K562 (cell line): ENCODE measurements around the gene BICDL1. TPM values are rescaled to one million over a fixed set of nuclear protein-coding genes. Genes with fewer than 3 reads are reported as not detected.
A peak's percentile ranks its signal among the peaks of the same experiment; 100 is the strongest.

Source experiments
- BACH1 ChIP-seq: fragments of 200-800 bp; sonication (Bioruptor generic); IDR thresholded peaks from 2 replicates; pipeline ENCODE4 v1.6.1; 2016; ENCODE audit warnings: missing genetic modification characterization, missing compliant biosample characterization
- BRCA1 ChIP-seq, 2 experiments: fragments of 450-650 bp in 1 of 2; sonication (generic) in 1 of 2; formaldehyde crosslinking in 1 of 2; IDR thresholded peaks; 2 replicates each; pipeline versions ENCODE4 v1.5.0 to v1.6.1; 2017 to 2020; ENCODE audit warnings: mild to moderate bottlenecking in 1 of 2, missing genetic modification reagents in 1 of 2
- CBX5 ChIP-seq: IDR thresholded peaks from 2 replicates; pipeline ENCODE4 v1.6.1; 2014; ENCODE audit warnings: low read depth, borderline replicate concordance
- E2F3 ChIP-seq: fragments of 250-450 bp; sonication (Bioruptor Pico); IDR thresholded peaks from 2 replicates; pipeline ENCODE4 v1.4.0; 2020; ENCODE audit warnings: mild to moderate bottlenecking
- FOXJ2 ChIP-seq: fragments of 200-800 bp; sonication (Bioruptor generic); IDR thresholded peaks from 2 replicates; pipeline ENCODE4 v1.6.1; 2016; ENCODE audit warnings: missing genetic modification characterization, missing compliant biosample characterization
- HNRNPK ChIP-seq: fragments of 200-400 bp; formaldehyde crosslinking; IDR thresholded peaks from one replicate; pipeline ENCODE4 v1.6.1; 2018; ENCODE audit warnings: mild to moderate bottlenecking, low read depth, low read length; ENCODE audit not compliant: poor library complexity, severe bottlenecking
- KAT7 ChIP-seq: sonication (generic); formaldehyde crosslinking; IDR thresholded peaks from 2 replicates; pipeline ENCODE4 v1.8.0; 2022; ENCODE audit warnings: missing genetic modification reagents, mild to moderate bottlenecking, borderline replicate concordance
- MAFF ChIP-seq: IDR thresholded peaks from 2 replicates; pipeline ENCODE4 v1.6.1; 2012; ENCODE audit warnings: low read length, improper control_type of control experiment
- MCM7 ChIP-seq, 2 experiments: fragments of 450-650 bp; IDR thresholded peaks; 2 replicates each; pipeline ENCODE4 v1.6.1; 2016 to 2018
- MTA2 ChIP-seq: fragments of 450-650 bp; IDR thresholded peaks from 2 replicates; pipeline ENCODE4 v1.6.1; 2016; ENCODE audit warnings: low read depth
- NCOR1 ChIP-seq: fragments of 450-650 bp; IDR thresholded peaks from 2 replicates; pipeline ENCODE4 v1.6.1; 2016; ENCODE audit warnings: mild to moderate bottlenecking, moderate library complexity
- NUFIP1 ChIP-seq: fragments of 450-650 bp; IDR thresholded peaks from 2 replicates; pipeline ENCODE4 v1.6.1; 2018; ENCODE audit not compliant: partially characterized antibody
- PTRF ChIP-seq: fragments of 450-650 bp; IDR thresholded peaks from 2 replicates; pipeline ENCODE4 v1.6.1; 2016; ENCODE audit warnings: mild to moderate bottlenecking, missing genetic modification characterization, missing compliant biosample characterization
- ZBTB1 ChIP-seq: sonication (generic); formaldehyde crosslinking; IDR thresholded peaks from 2 replicates; pipeline ENCODE4 v1.8.1; 2023; ENCODE audit warnings: missing genetic modification reagents, low read depth, mild to moderate bottlenecking, borderline replicate concordance
- ZC3H8 ChIP-seq: fragments of 450-650 bp; IDR thresholded peaks from 2 replicates; pipeline ENCODE4 v1.6.1; 2017
- ZNF140 ChIP-seq: fragments of 250-450 bp; sonication (Bioruptor Pico); IDR thresholded peaks from 2 replicates; pipeline ENCODE4 v1.8.0; 2021; ENCODE audit warnings: moderate library complexity, mild to moderate bottlenecking, inconsistent platforms
- ZNF24 ChIP-seq: fragments of 450-650 bp; IDR thresholded peaks from 2 replicates; pipeline ENCODE4 v1.6.1; 2016
- ZNF57 ChIP-seq: fragments of 450-650 bp; formaldehyde crosslinking; IDR thresholded peaks from 2 replicates; pipeline ENCODE4 v1.4.0; 2020; ENCODE audit warnings: mild to moderate bottlenecking, moderate library complexity
- ZNF583 ChIP-seq: fragments of 250-450 bp; sonication (Bioruptor Pico); IDR thresholded peaks from 2 replicates; pipeline ENCODE4 v1.4.0; 2020
- ZNF699 ChIP-seq: fragments of 250-450 bp; sonication (Bioruptor Pico); IDR thresholded peaks from 2 replicates; pipeline ENCODE4 v1.8.0; 2021; ENCODE audit warnings: mild to moderate bottlenecking, moderate library complexity; ENCODE audit not compliant: insufficient replicate concordance
- polyA plus RNA-seq, 8 experiments: library from polyadenylated mRNA; depleted of rRNA in 4 of 8; stranded (reverse) in 5 of 8; unstranded in 3 of 8; fragments of >200 nt; fragmentation: Nextera tagmentation in 2 of 8; fragmentation: Illumina TruSeq in 1 of 8; extraction: Ambion mirVana in 2 of 8; extraction: Trizol in 1 of 8; gene quantifications; 2 replicates each; pipeline versions ENCODE4 v1.2.1 to v1.2.3, GENCODE V29; 2011 to 2014; ENCODE audit warnings: inconsistent platforms in 1 of 8, missing spikeins in 1 of 8
- total RNA-seq, 7 experiments: library from RNA; depleted of rRNA in 6 of 7; stranded (reverse); fragments of >200 nt in 6 of 7; fragmentation: Illumina TruSeq in 2 of 7; extraction: Trizol in 2 of 7; gene quantifications; 2 replicates each; pipeline versions ENCODE4 v1.2.1 to v1.2.3, GENCODE V29; 2011 to 2021; ENCODE audit warnings: low replicate concordance in 1 of 7
- TF ChIP-seq, protein P1 (sequence below): fragments of 200-800 bp; sonication (Bioruptor generic); IDR thresholded peaks from 2 replicates; pipeline ENCODE4 v1.6.1; 2017; ENCODE audit warnings: missing genetic modification characterization, missing compliant biosample characterization
- TF ChIP-seq, protein P2 (sequence below), 2 experiments: fragments of 450-650 bp in 1 of 2; sonication (generic) in 1 of 2; formaldehyde crosslinking; conservative IDR thresholded peaks; 2 replicates each; pipeline versions ENCODE4 v1.4.0 to v1.8.1; 2020 to 2022; ENCODE audit warnings: mild to moderate bottlenecking in 1 of 2, missing genetic modification reagents in 1 of 2
- TF ChIP-seq, protein P3 (sequence below), 3 experiments: fragments of 200-800 bp in 1 of 3; fragments of 250-450 bp in 1 of 3; fragments of 450-650 bp in 1 of 3; sonication (Bioruptor Pico) in 1 of 3; sonication (Bioruptor generic) in 1 of 3; formaldehyde crosslinking in 1 of 3; IDR thresholded peaks; 2 replicates each; pipeline versions ENCODE4 v1.6.1 to v1.8.0; 2016 to 2022; ENCODE audit warnings: mild to moderate bottlenecking in 2 of 3, missing genetic modification characterization in 2 of 3, missing compliant biosample characterization in 1 of 3, moderate library complexity in 1 of 3

BICDL1 gene
- total and polyA plus RNA-seq, 9 of the 15 experiments (the other 6 are each of a cell fraction or from before 2014, with no cell fraction given), result 0.06 to 2.0 (median 0.58) TPM

DNA sequence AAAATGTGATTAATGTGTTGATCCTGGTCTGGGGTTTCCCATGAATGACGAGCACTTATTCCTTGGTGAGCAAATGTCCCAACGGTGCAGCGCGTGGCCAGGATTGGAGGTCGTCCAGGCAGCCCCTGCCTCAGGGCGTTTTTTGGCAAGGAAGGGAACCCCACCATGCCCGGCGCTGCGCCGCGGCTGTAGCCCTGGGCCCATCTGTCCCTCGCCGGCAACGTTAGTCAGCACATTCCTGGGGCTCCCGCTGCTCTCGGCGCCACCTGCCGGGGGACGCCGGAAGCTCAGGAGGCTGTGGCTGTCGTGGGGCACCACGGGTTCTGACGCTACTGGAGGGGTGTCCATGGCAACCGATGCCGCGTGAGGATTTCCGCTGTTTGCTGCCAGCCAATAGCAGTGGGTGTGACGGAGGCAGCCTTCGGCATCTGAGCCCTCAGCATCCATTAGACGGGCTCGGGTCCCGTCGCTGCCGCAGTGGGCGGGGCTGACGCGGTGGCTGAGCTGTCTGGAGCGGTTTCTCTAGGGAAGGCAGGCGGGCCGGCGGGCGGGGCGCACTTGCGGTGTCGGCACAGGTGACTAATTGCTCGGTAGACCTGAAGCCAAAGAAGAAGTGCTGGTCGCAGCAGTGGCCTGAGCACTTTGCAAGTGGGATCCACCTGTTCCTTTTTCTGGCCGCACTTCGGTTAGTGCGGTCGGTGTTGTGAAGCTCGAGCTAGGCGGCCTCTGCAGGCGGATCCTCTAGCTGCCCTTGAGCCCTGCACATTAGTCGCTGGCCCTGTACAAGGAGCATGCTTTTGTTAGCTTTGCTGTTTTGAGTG, 98.0 kb downstream of the BICDL1 start (continued):
- TF ChIP-seq, protein P1, sequence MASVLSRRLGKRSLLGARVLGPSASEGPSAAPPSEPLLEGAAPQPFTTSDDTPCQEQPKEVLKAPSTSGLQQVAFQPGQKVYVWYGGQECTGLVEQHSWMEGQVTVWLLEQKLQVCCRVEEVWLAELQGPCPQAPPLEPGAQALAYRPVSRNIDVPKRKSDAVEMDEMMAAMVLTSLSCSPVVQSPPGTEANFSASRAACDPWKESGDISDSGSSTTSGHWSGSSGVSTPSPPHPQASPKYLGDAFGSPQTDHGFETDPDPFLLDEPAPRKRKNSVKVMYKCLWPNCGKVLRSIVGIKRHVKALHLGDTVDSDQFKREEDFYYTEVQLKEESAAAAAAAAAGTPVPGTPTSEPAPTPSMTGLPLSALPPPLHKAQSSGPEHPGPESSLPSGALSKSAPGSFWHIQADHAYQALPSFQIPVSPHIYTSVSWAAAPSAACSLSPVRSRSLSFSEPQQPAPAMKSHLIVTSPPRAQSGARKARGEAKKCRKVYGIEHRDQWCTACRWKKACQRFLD (CRISPR knock-in tag), result no peak
- TF ChIP-seq ZC3H8 (no peak), HNRNPK (no peak), ZBTB1 (CRISPR knock-in tag) (peak; percentile 84; the same call in 1 of the 2 replicates), MTA2 (no peak), ZNF699 (CRISPR knock-in tag) (no peak), ZNF57 (CRISPR knock-in tag) (no peak), PTRF (no peak), MCM7 (IDR thresholded peaks at IDR 0.05) (no peak), ZNF583 (CRISPR knock-in tag) (no peak), NCOR1 (0 out of 2 replicates have a peak, but pooled peaks have one; percentile 32), MAFF (peak; percentile 35; the same call in 1 of the 2 replicates), ZNF140 (CRISPR knock-in tag) (no peak), ZNF24 (peak; percentile 63), BRCA1 (IDR thresholded peaks at IDR 0.05) (no peak), BRCA1 (CRISPR knock-in tag; IDR thresholded peaks at IDR 0.05) (no peak), NUFIP1 (no peak), E2F3 (CRISPR knock-in tag) (no peak), CBX5 (no peak), BACH1 (tag) (peak; percentile 98), KAT7 (CRISPR knock-in tag) (no peak), FOXJ2 (no peak)
- TF ChIP-seq, protein P2, sequence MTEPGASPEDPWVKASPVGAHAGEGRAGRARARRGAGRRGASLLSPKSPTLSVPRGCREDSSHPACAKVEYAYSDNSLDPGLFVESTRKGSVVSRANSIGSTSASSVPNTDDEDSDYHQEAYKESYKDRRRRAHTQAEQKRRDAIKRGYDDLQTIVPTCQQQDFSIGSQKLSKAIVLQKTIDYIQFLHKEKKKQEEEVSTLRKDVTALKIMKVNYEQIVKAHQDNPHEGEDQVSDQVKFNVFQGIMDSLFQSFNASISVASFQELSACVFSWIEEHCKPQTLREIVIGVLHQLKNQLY (CRISPR knock-in tag; conservative IDR thresholded peaks at IDR 0.05), result no peak
- TF ChIP-seq, protein P3, sequence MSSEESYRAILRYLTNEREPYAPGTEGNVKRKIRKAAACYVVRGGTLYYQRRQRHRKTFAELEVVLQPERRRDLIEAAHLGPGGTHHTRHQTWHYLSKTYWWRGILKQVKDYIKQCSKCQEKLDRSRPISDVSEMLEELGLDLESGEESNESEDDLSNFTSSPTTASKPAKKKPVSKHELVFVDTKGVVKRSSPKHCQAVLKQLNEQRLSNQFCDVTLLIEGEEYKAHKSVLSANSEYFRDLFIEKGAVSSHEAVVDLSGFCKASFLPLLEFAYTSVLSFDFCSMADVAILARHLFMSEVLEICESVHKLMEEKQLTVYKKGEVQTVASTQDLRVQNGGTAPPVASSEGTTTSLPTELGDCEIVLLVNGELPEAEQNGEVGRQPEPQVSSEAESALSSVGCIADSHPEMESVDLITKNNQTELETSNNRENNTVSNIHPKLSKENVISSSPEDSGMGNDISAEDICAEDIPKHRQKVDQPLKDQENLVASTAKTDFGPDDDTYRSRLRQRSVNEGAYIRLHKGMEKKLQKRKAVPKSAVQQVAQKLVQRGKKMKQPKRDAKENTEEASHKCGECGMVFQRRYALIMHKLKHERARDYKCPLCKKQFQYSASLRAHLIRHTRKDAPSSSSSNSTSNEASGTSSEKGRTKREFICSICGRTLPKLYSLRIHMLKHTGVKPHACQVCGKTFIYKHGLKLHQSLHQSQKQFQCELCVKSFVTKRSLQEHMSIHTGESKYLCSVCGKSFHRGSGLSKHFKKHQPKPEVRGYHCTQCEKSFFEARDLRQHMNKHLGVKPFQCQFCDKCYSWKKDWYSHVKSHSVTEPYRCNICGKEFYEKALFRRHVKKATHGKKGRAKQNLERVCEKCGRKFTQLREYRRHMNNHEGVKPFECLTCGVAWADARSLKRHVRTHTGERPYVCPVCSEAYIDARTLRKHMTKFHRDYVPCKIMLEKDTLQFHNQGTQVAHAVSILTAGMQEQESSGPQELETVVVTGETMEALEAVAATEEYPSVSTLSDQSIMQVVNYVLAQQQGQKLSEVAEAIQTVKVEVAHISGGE (CRISPR knock-in tag; IDR thresholded peaks at IDR 0.05), result no peak
